Neutrophil (primary cell): ENCODE measurements around the gene CD2AP.
"Not testable (repeated sequence)": the region's sequence is repeated elsewhere in the genome, so short reads cannot be mapped to it uniquely, and the experiment has no call there.

Experiments used
- H3K27ac ChIP-seq: fragments of 200-600 bp; sonication (generic); 2 replicates; pipeline ENCODE4 v1.5.1; 2016; ENCODE audit warnings: mild to moderate bottlenecking, moderate library complexity
- H3K27me3 ChIP-seq: fragments of 200-600 bp; sonication (generic); 2 replicates; pipeline ENCODE4 v1.6.0; 2016; ENCODE audit warnings: mild to moderate bottlenecking
- H3K36me3 ChIP-seq: fragments of 200-600 bp; sonication (generic); 2 replicates; pipeline ENCODE4 v1.5.1; 2017
- H3K4me1 ChIP-seq, 2 experiments: fragments of 200-600 bp in 1 of 2; sonication (generic) in 1 of 2; 1 replicate in 1 of 2; 2 replicates in 1 of 2; pipeline versions ENCODE4 v1.5.1 to v1.6.1; 2013 to 2016; ENCODE audit warnings: low read depth in 1 of 2, low read length in 1 of 2, mild to moderate bottlenecking in 1 of 2, moderate library complexity in 1 of 2; ENCODE audit not compliant: control insufficient read depth in 1 of 2, insufficient read depth in 1 of 2
- H3K4me3 ChIP-seq, 2 experiments: fragments of 200-600 bp in 1 of 2; sonication (generic) in 1 of 2; 1 replicate in 1 of 2; 2 replicates in 1 of 2; pipeline ENCODE4 v1.5.1; 2013 to 2016; ENCODE audit warnings: low read depth in 1 of 2, low read length in 1 of 2, mild to moderate bottlenecking in 1 of 2, moderate library complexity in 1 of 2
- H3K9me3 ChIP-seq: fragments of 200-600 bp; sonication (generic); 2 replicates; pipeline ENCODE4 v1.5.1; 2016
- CTCF ChIP-seq: fragments of 200-600 bp; sonication (generic); IDR thresholded peaks from 2 replicates; pipeline ENCODE4 v1.5.1; 2016; ENCODE audit warnings: antibody characterized with exemption

CD2AP gene

GRCh38 chr6:47552319-47552718 lies 74.7 kb downstream of the CD2AP start:
- Histone ChIP-seq H3K9me3 (no peaks in the 10 kb centered on the region), H3K4me1 (no peaks in the 10 kb centered on the region), H3K27me3 (no peaks in the 10 kb centered on the region), H3K36me3 (no peaks in the 10 kb centered on the region), H3K4me3 (no peak overlapping the region), H3K27ac (no peak overlapping the region)
- TF ChIP-seq CTCF = no peak

- H3K27me3 ChIP-seq, H3K27ac ChIP-seq, H3K4me1 ChIP-seq, H3K4me3 ChIP-seq, H3K9me3 ChIP-seq, H3K36me3 ChIP-seq: not testable (repeated sequence)
Observed at GRCh38 chr6:47553243-47553642, 75.7 kb downstream of the CD2AP start.

DNA sequence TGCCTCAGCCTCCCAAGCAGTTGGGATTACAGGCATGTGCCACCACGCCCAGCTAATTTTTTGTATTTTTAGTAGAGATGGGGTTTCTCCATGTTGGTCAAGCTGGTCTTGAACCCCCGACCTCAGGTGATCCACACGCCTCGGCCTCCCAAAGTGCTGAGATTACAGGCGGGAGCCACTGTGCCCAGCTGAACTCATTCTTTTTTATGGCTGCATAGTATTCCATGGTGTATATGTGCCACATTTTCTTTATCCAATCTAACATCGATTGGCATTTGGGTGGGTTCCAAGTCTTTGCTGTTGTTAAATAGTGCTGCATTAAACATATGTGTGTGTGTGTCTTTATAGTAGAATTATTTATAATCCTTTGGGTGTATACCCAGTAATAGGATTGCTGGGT lies 78.9 kb downstream of the CD2AP start:
- H3K27ac ChIP-seq, H3K27me3 ChIP-seq: not testable (repeated sequence)

DNA sequence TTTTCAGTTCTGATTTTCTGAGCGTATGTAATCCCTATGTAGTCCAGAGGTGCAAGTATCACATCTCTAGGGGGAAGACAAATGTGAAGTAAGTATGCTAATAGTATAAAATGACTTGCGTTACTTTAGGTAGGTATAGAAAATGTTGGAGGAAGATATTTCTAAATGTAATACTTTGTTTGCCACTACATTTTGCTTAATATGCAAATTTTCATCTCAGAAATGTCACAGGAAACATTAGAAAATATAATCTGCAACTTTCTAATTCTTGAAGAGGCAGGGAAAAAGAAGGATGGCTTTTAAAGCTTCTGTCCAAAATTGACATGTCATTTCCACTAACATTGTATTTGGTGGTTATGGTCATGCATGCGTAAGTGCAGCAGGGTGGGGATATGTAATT lies 85.6 kb downstream of the CD2AP start:
- no peak overlapping the region for H3K4me3 ChIP-seq

More for the DNA sequence above, 78.9 kb downstream of the CD2AP start:
- H3K4me1 ChIP-seq, H3K36me3 ChIP-seq, H3K9me3 ChIP-seq, H3K4me3 ChIP-seq: not testable (repeated sequence)

DNA sequence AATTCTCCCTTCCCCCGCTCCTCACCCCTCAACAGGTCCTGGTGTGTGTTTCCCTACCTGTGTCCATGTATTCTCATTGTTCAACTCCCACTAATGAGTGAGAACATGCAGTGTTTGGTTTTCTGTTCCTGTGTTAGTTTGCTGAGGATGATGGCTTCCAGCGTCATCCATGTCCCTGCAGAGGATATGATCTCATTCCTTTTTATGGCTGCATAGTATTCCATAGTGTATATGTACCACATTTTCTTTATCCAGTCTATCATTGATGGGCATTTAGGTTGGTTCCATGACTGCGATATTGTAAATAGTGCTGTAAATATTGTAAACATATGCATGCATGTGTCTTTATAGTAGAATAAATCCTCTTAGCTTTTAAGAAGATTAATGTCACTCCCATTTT lies 89.0 kb downstream of the CD2AP start:
- not testable (repeated sequence) for H3K27me3 ChIP-seq, H3K36me3 ChIP-seq, H3K4me3 ChIP-seq, H3K27ac ChIP-seq, H3K9me3 ChIP-seq, H3K4me1 ChIP-seq

More for the DNA sequence above, 85.6 kb downstream of the CD2AP start:
- Histone ChIP-seq H3K27me3 (no peaks in the 10 kb centered on the region), H3K27ac (no peak overlapping the region), H3K4me1 (no peaks in the 10 kb centered on the region), H3K36me3 (no peaks in the 10 kb centered on the region), H3K9me3 (no peaks in the 10 kb centered on the region)
- TF ChIP-seq CTCF = no peak

DNA sequence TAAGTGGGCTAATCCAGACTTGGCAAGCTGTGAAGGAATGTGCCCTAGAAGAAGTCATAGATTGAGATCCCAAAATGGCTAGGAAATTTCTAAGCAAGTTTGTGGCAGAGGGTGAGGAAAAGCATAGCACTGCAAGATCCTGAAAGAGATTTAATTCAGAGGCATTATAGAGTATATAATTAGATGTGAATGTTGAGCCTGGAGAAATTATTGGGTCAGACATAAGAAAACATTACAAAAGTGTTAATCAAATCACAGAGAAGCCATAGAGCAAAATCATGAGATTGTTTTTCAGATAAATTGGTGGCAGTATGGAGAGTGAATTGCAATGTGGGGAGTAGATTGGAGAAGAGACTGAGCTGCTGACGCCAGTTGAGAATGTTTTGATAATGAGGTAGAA lies 90.0 kb downstream of the CD2AP start:
- TF ChIP-seq CTCF = no peak
- H3K27me3 ChIP-seq = no peaks in the 10 kb centered on the region
- H3K9me3 ChIP-seq = no peaks in the 10 kb centered on the region
- no peaks in the 10 kb centered on the region for H3K4me1 ChIP-seq
- no peaks in the 10 kb centered on the region for H3K36me3 ChIP-seq
- H3K27ac ChIP-seq = no peak overlapping the region
- no peak overlapping the region for H3K4me3 ChIP-seq

- H3K4me1 ChIP-seq = no peaks in the 10 kb centered on the region
- no peak overlapping the region for H3K4me3 ChIP-seq
- no peak overlapping the region for H3K27ac ChIP-seq
- no peak for TF ChIP-seq CTCF
- no peaks in the 10 kb centered on the region for H3K36me3 ChIP-seq
- no peaks in the 10 kb centered on the region for H3K9me3 ChIP-seq
- no peaks in the 10 kb centered on the region for H3K27me3 ChIP-seq
Observed at GRCh38 chr6:47571488-47571887, 93.9 kb downstream of the CD2AP start.
